K562 (cell line): ENCODE measurements around the gene GGT6.

Experiments
- EGR1 ChIP-seq: fragments of 450-650 bp; conservative IDR thresholded peaks from 2 replicates; pipeline ENCODE4 v1.6.1; 2017; ENCODE audit warnings: mild to moderate bottlenecking
- FOSL1 ChIP-seq: fragments of 200-800 bp; sonication (Bioruptor generic); conservative IDR thresholded peaks from 2 replicates; pipeline ENCODE4 v1.6.1; 2016; ENCODE audit warnings: missing genetic modification characterization, missing compliant biosample characterization
- FOXK2 ChIP-seq, 2 experiments: fragments of 450-650 bp; IDR thresholded peaks in 1 of 2; conservative IDR thresholded peaks in 1 of 2; 2 replicates each; pipeline ENCODE4 v1.6.1; 2016; ENCODE audit warnings: low read depth in 2 of 2, mild to moderate bottlenecking in 1 of 2
- GATAD2A ChIP-seq: fragments of 450-650 bp; IDR thresholded peaks from 2 replicates; pipeline ENCODE4 v1.6.1; 2017
- MAFK ChIP-seq: IDR thresholded peaks from 2 replicates; pipeline ENCODE4 v1.6.1; 2011; ENCODE audit warnings: low read length, improper control_type of control experiment
- NRF1 ChIP-seq, 2 experiments: fragments of 450-650 bp; IDR thresholded peaks in 1 of 2; conservative IDR thresholded peaks in 1 of 2; 2 replicates each; pipeline ENCODE4 v1.6.1; 2014; ENCODE audit warnings: mild to moderate bottlenecking in 2 of 2
- RBM15 ChIP-seq: fragments of 200-400 bp; formaldehyde crosslinking; IDR thresholded peaks from 2 replicates; pipeline ENCODE4 v1.6.1; 2018; ENCODE audit warnings: mild to moderate bottlenecking, low read length, moderate library complexity; ENCODE audit not compliant: insufficient read depth
- TARDBP ChIP-seq: fragments of 450-650 bp; IDR thresholded peaks from 2 replicates; pipeline ENCODE4 v1.6.1; 2016

- no peak for TF ChIP-seq NRF1 (conservative IDR thresholded peaks at IDR 0.05 in 1 of 2, IDR thresholded peaks at IDR 0.05 in 1 of 2)
- TF ChIP-seq EGR1 = no peak
- no peak for TF ChIP-seq TARDBP
- TF ChIP-seq FOXK2 (conservative IDR thresholded peaks at IDR 0.05 in 1 of 2, IDR thresholded peaks at IDR 0.05 in 1 of 2; ENCODE audit: low read depth in 2 of 2) = no peak
- no peak for TF ChIP-seq MAFK
- no peak for TF ChIP-seq RBM15
- no peak for TF ChIP-seq FOSL1 (tag)
- no peak for TF ChIP-seq GATAD2A
Observed at GRCh38 chr17:4516735-4517134, 43.6 kb downstream of the GGT6 start.
